Esophagus muscularis mucosa (tissue), 4 donors: ENCODE data around the gene CCBE1.

Source experiments
- CTCF ChIP-seq, 3 experiments: fragments of 200-600 bp in 2 of 3; fragments of 450-650 bp in 1 of 3; sonication (generic) in 2 of 3; IDR thresholded peaks; one replicate each; pipeline ENCODE4 v1.5.1; 2017 to 2019; ENCODE audit warnings: antibody characterized with exemption in 3 of 3, mild to moderate bottlenecking in 2 of 3, moderate library complexity in 1 of 3
- EP300 ChIP-seq: sonication (generic); formaldehyde crosslinking; IDR thresholded peaks from one replicate; pipeline ENCODE4 v1.6.1; 2017; ENCODE audit warnings: antibody characterized with exemption
- POLR2A ChIP-seq: fragments of 450-650 bp; IDR thresholded peaks from one replicate; pipeline ENCODE4 v1.6.1; 2017; ENCODE audit warnings: antibody characterized with exemption, moderate library complexity, mild to moderate bottlenecking, low read depth
- POLR2AphosphoS5 ChIP-seq, 2 donors: sonication (generic); formaldehyde crosslinking; IDR thresholded peaks; one replicate each; pipeline ENCODE4 v1.6.1; 2017; ENCODE audit warnings: antibody characterized with exemption in 2 of 2

GRCh38 chr18:59498506-59499086, 198.6 kb downstream of the CCBE1 start:
- no peak for TF ChIP-seq CTCF (IDR thresholded peaks at IDR 0.05)
- no peak for TF ChIP-seq POLR2A
- TF ChIP-seq EP300 = no peak
- no peak for TF ChIP-seq POLR2AphosphoS5 (IDR thresholded peaks at IDR 0.05)
